ENCODE measurements around the gene SYT13.

The SYT13 gene

GRCh38 chr11:45245218-45246045, 40.7 kb downstream of the SYT13 start:
- no peaks in the 10 kb centered on the region for H3K27me3 ChIP-seq (ENCODE audit: insufficient read depth, low read depth, severe bottlenecking)
- TF ChIP-seq CTCF (IDR thresholded peaks at IDR 0.05; ENCODE audit: low read depth, low read length), result no peak
- DNase-seq, result no peak
- no peaks in the 10 kb centered on the region for H3K36me3 ChIP-seq
- H3K27ac ChIP-seq, result no peak overlapping the region
- no peak overlapping the region for H3K4me3 ChIP-seq (ENCODE audit: low read depth, low read length)
- no peaks in the 10 kb centered on the region for H3K9me3 ChIP-seq (ENCODE audit: severe bottlenecking)

GRCh38 chr11:45243967-45244366, 42.2 kb downstream of the SYT13 start:
- H3K36me3 ChIP-seq, result no peaks in the 10 kb centered on the region
- no peak for TF ChIP-seq CTCF (IDR thresholded peaks at IDR 0.05; ENCODE audit: low read depth, low read length)
- no peak overlapping the region for H3K4me3 ChIP-seq (ENCODE audit: low read depth, low read length)
- no peaks in the 10 kb centered on the region for H3K9me3 ChIP-seq (ENCODE audit: severe bottlenecking)
- no peak for DNase-seq
- H3K27me3 ChIP-seq (ENCODE audit: insufficient read depth, low read depth, severe bottlenecking), result no peaks in the 10 kb centered on the region
- no peak overlapping the region for H3K27ac ChIP-seq

- Histone ChIP-seq H3K36me3 (no peaks in the 10 kb centered on the region), H3K27me3 (ENCODE audit: insufficient read depth, low read depth, severe bottlenecking) (no peaks in the 10 kb centered on the region), H3K4me3 (ENCODE audit: low read depth, low read length) (no peak overlapping the region), H3K9me3 (ENCODE audit: severe bottlenecking) (no peaks in the 10 kb centered on the region), H3K27ac (no peak overlapping the region)
- DNase-seq, result no peak
- no peak for TF ChIP-seq CTCF (IDR thresholded peaks at IDR 0.05; ENCODE audit: low read depth, low read length)
Observed at GRCh38 chr11:45239733-45240132, 46.4 kb downstream of the SYT13 start.

GRCh38 chr11:45238724-45239123, 47.4 kb downstream of the SYT13 start:
- no peak overlapping the region for H3K27ac ChIP-seq
- H3K36me3 ChIP-seq, result no peaks in the 10 kb centered on the region
- TF ChIP-seq CTCF (IDR thresholded peaks at IDR 0.05; ENCODE audit: low read depth, low read length), result no peak

GRCh38 chr11:45237711-45238315, 48.3 kb downstream of the SYT13 start:
- no peaks in the 10 kb centered on the region for H3K36me3 ChIP-seq
- H3K4me3 ChIP-seq (ENCODE audit: low read depth, low read length), result no peak overlapping the region
- no peak overlapping the region for H3K27ac ChIP-seq
- H3K27me3 ChIP-seq (ENCODE audit: insufficient read depth, low read depth, severe bottlenecking), result no peaks in the 10 kb centered on the region
- DNase-seq, result no peak
- TF ChIP-seq CTCF (IDR thresholded peaks at IDR 0.05; ENCODE audit: low read depth, low read length), result no peak
- H3K9me3 ChIP-seq (ENCODE audit: severe bottlenecking), result no peaks in the 10 kb centered on the region

More at GRCh38 chr11:45238724-45239123, 47.4 kb downstream of the SYT13 start:
- no peaks in the 10 kb centered on the region for H3K27me3 ChIP-seq (ENCODE audit: insufficient read depth, low read depth, severe bottlenecking)
- H3K4me3 ChIP-seq (ENCODE audit: low read depth, low read length), result no peak overlapping the region
- no peak for DNase-seq
- no peaks in the 10 kb centered on the region for H3K9me3 ChIP-seq (ENCODE audit: severe bottlenecking)

Data from WERI-Rb-1 (cell line).